Sigmoid colon (tissue), 4 donors: ENCODE measurements around the gene MARS1.

Experiments
- EP300 ChIP-seq, 4 donors: sonication (generic); formaldehyde crosslinking; IDR thresholded peaks; one replicate each; pipeline ENCODE4 v1.6.1; 2017; ENCODE audit warnings: antibody characterized with exemption in 4 of 4
- TF ChIP-seq, protein P1 (sequence below), 4 experiments: fragments of 450-650 bp in 3 of 4; fragments of 200-600 bp in 1 of 4; IDR thresholded peaks; one replicate each; pipeline ENCODE4 v1.5.1; 2016 to 2019; ENCODE audit warnings: antibody characterized with exemption in 4 of 4, mild to moderate bottlenecking in 3 of 4, moderate library complexity in 2 of 4

DNA sequence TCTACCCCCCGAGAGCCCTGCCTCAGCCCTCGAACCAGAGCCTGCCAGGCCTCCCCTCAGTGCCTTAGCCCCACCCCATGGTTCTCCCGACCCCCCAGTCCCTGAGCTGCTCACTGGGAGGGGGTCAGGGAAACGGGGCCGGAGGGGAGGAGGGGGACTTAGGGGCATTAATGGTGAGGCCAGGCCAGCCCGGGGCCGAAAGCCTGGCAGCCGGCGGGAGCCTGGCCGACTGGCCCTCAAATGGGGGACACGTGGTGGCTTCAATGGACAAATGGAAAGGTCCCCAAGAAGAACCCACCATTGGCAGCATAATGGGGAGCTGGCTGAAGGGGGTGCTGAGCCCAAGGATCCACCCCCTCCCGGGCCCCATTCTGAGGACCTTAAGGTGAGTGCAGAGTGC lies 40.3 kb downstream of the MARS1 start:
- TF ChIP-seq, protein P1, sequence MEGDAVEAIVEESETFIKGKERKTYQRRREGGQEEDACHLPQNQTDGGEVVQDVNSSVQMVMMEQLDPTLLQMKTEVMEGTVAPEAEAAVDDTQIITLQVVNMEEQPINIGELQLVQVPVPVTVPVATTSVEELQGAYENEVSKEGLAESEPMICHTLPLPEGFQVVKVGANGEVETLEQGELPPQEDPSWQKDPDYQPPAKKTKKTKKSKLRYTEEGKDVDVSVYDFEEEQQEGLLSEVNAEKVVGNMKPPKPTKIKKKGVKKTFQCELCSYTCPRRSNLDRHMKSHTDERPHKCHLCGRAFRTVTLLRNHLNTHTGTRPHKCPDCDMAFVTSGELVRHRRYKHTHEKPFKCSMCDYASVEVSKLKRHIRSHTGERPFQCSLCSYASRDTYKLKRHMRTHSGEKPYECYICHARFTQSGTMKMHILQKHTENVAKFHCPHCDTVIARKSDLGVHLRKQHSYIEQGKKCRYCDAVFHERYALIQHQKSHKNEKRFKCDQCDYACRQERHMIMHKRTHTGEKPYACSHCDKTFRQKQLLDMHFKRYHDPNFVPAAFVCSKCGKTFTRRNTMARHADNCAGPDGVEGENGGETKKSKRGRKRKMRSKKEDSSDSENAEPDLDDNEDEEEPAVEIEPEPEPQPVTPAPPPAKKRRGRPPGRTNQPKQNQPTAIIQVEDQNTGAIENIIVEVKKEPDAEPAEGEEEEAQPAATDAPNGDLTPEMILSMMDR (IDR thresholded peaks at IDR 0.05) = no peak
- TF ChIP-seq EP300 (IDR thresholded peaks at IDR 0.05) = no peak
